ENCODE data around the gene ARHGAP1. TPM values are rescaled to one million over a fixed set of nuclear protein-coding genes. Genes with fewer than 3 reads are reported as not detected.

ARHGAP1 gene
- polyA plus RNA-seq, 1 donor from 2014 or later: 9.3 TPM

- Histone ChIP-seq H3K9me2 (ENCODE audit: insufficient read depth, low read length) (no peaks in the 10 kb centered on the region), H2AFZ (ENCODE audit: low read depth, low read length) (no peak overlapping the region), H3K27me3 (ENCODE audit: insufficient read depth, low read depth, low read length) (no peaks in the 10 kb centered on the region), H3K4me3 (ENCODE audit: low read length) (no peak overlapping the region), H3K9ac (ENCODE audit: low read length) (no peak overlapping the region), H4K20me1 (ENCODE audit: insufficient read depth) (no peaks in the 10 kb centered on the region), H3K9me3 (ENCODE audit: low read length) (no peaks in the 10 kb centered on the region), H3K4me2 (ENCODE audit: low read length) (no peak overlapping the region), H3K79me2 (replicated peaks; ENCODE audit: insufficient read depth, low read length) (no peaks in the 10 kb centered on the region), H3K36me3 (ENCODE audit: insufficient read depth, low read length) (no peaks in the 10 kb centered on the region), H3K27ac (ENCODE audit: low read length) (no peak overlapping the region), H3F3A (ENCODE audit: insufficient read depth, low read length, poor library complexity, severe bottlenecking) (no peaks in the 10 kb centered on the region)
- TF ChIP-seq REST (IDR thresholded peaks at IDR 0.05; ENCODE audit: borderline replicate concordance) (no peak), SMC3 (conservative IDR thresholded peaks at IDR 0.05; ENCODE audit: poor library complexity) (no peak), RAD21 (conservative IDR thresholded peaks at IDR 0.05) (no peak), EZH2 (IDR thresholded peaks at IDR 0.05; ENCODE audit: borderline replicate concordance, insufficient read depth, low read length, poor library complexity, severe bottlenecking) (no peak), TAF1 (IDR thresholded peaks at IDR 0.05; ENCODE audit: low read depth) (no peak), MXI1 (conservative IDR thresholded peaks at IDR 0.05; ENCODE audit: poor library complexity, severe bottlenecking) (no peak), EP300 (conservative IDR thresholded peaks at IDR 0.05; ENCODE audit: poor library complexity, severe bottlenecking) (no peak), CTCF (IDR thresholded peaks at IDR 0.05; ENCODE audit: poor library complexity, severe bottlenecking) (no peak), POLR2AphosphoS5 (IDR thresholded peaks at IDR 0.05) (no peak)
Observed at GRCh38 chr11:46640036-46640788, 60.2 kb downstream of the ARHGAP1 start.

GRCh38 chr11:46639197-46639839 is 61.1 kb downstream of the ARHGAP1 start:
- Histone ChIP-seq H3K79me2 (replicated peaks; ENCODE audit: insufficient read depth, low read length) (no peaks in the 10 kb centered on the region), H3K4me2 (ENCODE audit: low read length) (no peak overlapping the region), H3F3A (ENCODE audit: insufficient read depth, low read length, poor library complexity, severe bottlenecking) (no peaks in the 10 kb centered on the region), H4K20me1 (ENCODE audit: insufficient read depth) (no peaks in the 10 kb centered on the region), H2AFZ (ENCODE audit: low read depth, low read length) (no peak overlapping the region), H3K27me3 (ENCODE audit: insufficient read depth, low read depth, low read length) (no peaks in the 10 kb centered on the region), H3K9ac (ENCODE audit: low read length) (no peak overlapping the region), H3K4me3 (ENCODE audit: low read length) (no peak overlapping the region), H3K36me3 (ENCODE audit: insufficient read depth, low read length) (no peaks in the 10 kb centered on the region), H3K27ac (ENCODE audit: low read length) (no peak overlapping the region), H3K9me2 (ENCODE audit: insufficient read depth, low read length) (no peaks in the 10 kb centered on the region), H3K9me3 (ENCODE audit: low read length) (no peaks in the 10 kb centered on the region)
- no peak for TF ChIP-seq REST (IDR thresholded peaks at IDR 0.05; ENCODE audit: borderline replicate concordance)
- no peak for TF ChIP-seq CTCF (IDR thresholded peaks at IDR 0.05; ENCODE audit: poor library complexity, severe bottlenecking)
- no peak for TF ChIP-seq TAF1 (IDR thresholded peaks at IDR 0.05; ENCODE audit: low read depth)
- no peak for TF ChIP-seq RAD21 (conservative IDR thresholded peaks at IDR 0.05)
- no peak for TF ChIP-seq EZH2 (IDR thresholded peaks at IDR 0.05; ENCODE audit: borderline replicate concordance, insufficient read depth, low read length, poor library complexity, severe bottlenecking)
- no peak for TF ChIP-seq EP300 (conservative IDR thresholded peaks at IDR 0.05; ENCODE audit: poor library complexity, severe bottlenecking)
- TF ChIP-seq SMC3 (conservative IDR thresholded peaks at IDR 0.05; ENCODE audit: poor library complexity): no peak
- TF ChIP-seq POLR2AphosphoS5 (IDR thresholded peaks at IDR 0.05): no peak
- no peak for TF ChIP-seq MXI1 (conservative IDR thresholded peaks at IDR 0.05; ENCODE audit: poor library complexity, severe bottlenecking)

All from neural cell (in vitro differentiated cells).